Activated CD8-positive, alpha-beta T cell treated with anti-CD3 and anti-CD28 coated beads for 36 hours (primary cell): ENCODE measurements around the gene PPP2R1A. TPM values are rescaled to one million over a fixed set of nuclear protein-coding genes. Genes with fewer than 3 reads are reported as not detected.
A peak's percentile ranks its signal among the peaks of the same experiment; 100 is the strongest.

ENCODE experiments used
- ATAC-seq: fragments of 200-7000 bp; cut with Tn5 transposase; one replicate; pipeline ENCODE4 v1.10.0; 2021; ENCODE audit warnings: mild to moderate bottlenecking, moderate library complexity
- CTCF ChIA-PET: fragments of 350-600 bp; sonication (Branson Sonifier 250); formaldehyde crosslinking; loops from one replicate; lab custom pipeline; 2021; ENCODE audit warnings: antibody characterized with exemption; lab: Charles Lee
- POLR2A ChIA-PET: fragments of 350-600 bp; sonication (Branson Sonifier 250); formaldehyde crosslinking; loops from one replicate; lab custom pipeline; 2021; ENCODE audit warnings: antibody characterized with exemption; lab: Charles Lee
- DNase-seq: peaks from one replicate; pipeline ENCODE4 v3.0.0-alpha.2; 2020
- H3K27ac Mint-ChIP-seq: one replicate; pipeline ENCODE4 v1.8.0; 2021; ENCODE audit warnings: mild to moderate bottlenecking, mixed read lengths
- H3K27me3 Mint-ChIP-seq: one replicate; pipeline ENCODE4 v1.8.0; 2021; ENCODE audit warnings: mixed read lengths
- H3K36me3 Mint-ChIP-seq: one replicate; pipeline ENCODE4 v1.8.0; 2021; ENCODE audit warnings: low read depth, mixed read lengths
- H3K4me1 Mint-ChIP-seq: one replicate; pipeline ENCODE4 v1.8.0; 2021; ENCODE audit warnings: low read depth, mixed read lengths
- H3K4me3 Mint-ChIP-seq: one replicate; pipeline ENCODE4 v1.8.0; 2021; ENCODE audit warnings: mild to moderate bottlenecking, moderate library complexity, mixed read lengths
- H3K9me3 Mint-ChIP-seq: one replicate; pipeline ENCODE4 v1.8.0; 2021; ENCODE audit warnings: mixed read lengths
- intact Hi-C: fragments of 100-400 bp; cut with micrococcal nuclease; formaldehyde crosslinking; loops from one replicate; pipeline ENCODE4 v1.10.0; 2022
- total RNA-seq, 2 experiments: library from RNA; stranded (reverse); gene quantifications; one replicate each; pipeline ENCODE4 v1.2.3, GENCODE V29; 2021
- TF ChIP-seq, protein P1 (sequence below): fragments of 200-600 bp; IDR thresholded peaks from one replicate; pipeline ENCODE4 v1.8.0; 2022; ENCODE audit warnings: antibody characterized with exemption, mild to moderate bottlenecking

The PPP2R1A gene
- total RNA-seq, 2 experiments from 2014 or later: 236 to 237 TPM

DNA sequence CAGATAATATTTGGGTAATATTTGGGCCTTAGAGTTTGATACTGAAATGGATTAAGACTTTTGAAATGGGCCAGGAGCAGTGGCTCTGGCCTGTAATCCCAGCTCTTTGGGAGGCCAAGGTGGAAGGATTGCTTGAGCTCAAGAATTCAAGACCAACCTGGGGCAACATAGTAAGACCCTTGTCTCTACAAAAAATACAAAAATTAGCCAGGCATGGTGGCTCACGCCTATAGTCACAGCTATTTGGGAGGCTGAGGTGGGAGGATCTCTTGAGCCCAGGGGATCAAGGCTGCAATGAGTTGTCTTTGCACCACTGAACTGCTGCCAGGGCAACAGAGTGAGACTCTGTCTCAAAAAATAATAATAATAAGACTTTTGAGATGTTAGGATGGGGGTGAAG lies 17.5 kb upstream of the PPP2R1A start:
- H3K27me3 Mint-ChIP-seq: no peaks in the 10 kb centered on the region
- H3K9me3 Mint-ChIP-seq: peaks cover 1% of the 10 kb centered on the region
- no peak for ATAC-seq
- intact Hi-C loops: no loop called here
- TF ChIP-seq, protein P1, sequence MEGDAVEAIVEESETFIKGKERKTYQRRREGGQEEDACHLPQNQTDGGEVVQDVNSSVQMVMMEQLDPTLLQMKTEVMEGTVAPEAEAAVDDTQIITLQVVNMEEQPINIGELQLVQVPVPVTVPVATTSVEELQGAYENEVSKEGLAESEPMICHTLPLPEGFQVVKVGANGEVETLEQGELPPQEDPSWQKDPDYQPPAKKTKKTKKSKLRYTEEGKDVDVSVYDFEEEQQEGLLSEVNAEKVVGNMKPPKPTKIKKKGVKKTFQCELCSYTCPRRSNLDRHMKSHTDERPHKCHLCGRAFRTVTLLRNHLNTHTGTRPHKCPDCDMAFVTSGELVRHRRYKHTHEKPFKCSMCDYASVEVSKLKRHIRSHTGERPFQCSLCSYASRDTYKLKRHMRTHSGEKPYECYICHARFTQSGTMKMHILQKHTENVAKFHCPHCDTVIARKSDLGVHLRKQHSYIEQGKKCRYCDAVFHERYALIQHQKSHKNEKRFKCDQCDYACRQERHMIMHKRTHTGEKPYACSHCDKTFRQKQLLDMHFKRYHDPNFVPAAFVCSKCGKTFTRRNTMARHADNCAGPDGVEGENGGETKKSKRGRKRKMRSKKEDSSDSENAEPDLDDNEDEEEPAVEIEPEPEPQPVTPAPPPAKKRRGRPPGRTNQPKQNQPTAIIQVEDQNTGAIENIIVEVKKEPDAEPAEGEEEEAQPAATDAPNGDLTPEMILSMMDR: no peak
- peak overlapping the region; percentile 92 for H3K4me3 Mint-ChIP-seq
- DNase-seq: no peak
- ChIA-PET POLR2A (interaction anchor here (1.0 to 2.5 kb wide), 5 partner anchors 15 to 34 kb away, joined by 4 to 16 read pairs (median 4); partner anchors contain the start of gene PPP2R1A), CTCF (interaction anchor here (1.2 to 1.9 kb wide), 3 partner anchors 17 to 65 kb away, joined by 3 to 4 read pairs (median 4); partner anchors contain the start of gene PPP2R1A)
- H3K4me1 Mint-ChIP-seq: peaks cover 29% of the 10 kb centered on the region
- peaks cover 29% of the 10 kb centered on the region for H3K36me3 Mint-ChIP-seq
- peak overlapping the region; percentile 96 for H3K27ac Mint-ChIP-seq

DNA sequence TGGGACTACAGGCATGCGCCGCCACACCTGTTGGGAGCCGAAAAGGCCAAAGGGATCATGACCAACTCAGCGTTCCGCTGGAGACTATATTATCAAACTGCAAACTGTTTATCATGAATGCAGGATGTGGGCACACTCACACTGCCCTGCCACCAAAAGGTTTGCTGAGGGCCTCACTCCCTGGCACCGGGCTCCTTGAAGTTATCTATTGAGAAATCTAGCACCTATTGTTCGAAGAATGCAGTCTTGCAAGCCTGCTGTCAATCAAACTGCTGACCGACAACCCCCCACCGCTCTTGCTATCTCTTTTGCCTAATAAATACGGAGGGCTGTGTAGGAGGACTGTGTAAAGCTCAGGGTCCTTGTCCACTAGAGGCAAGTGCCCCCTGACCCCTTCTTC lies 13.3 kb upstream of the PPP2R1A start:
- ATAC-seq (no peak), DNase-seq (no peak)
- Mint-ChIP-seq H3K27me3 (no peaks in the 10 kb centered on the region), H3K4me1 (peaks cover 10% of the 10 kb centered on the region), H3K9me3 (peaks cover 1% of the 10 kb centered on the region), H3K4me3 (no peak overlapping the region), H3K36me3 (no peaks in the 10 kb centered on the region), H3K27ac (no peak overlapping the region)
- TF ChIP-seq, protein P1: no peak
- POLR2A ChIA-PET: no interaction called here
- intact Hi-C loops: no loop called here
- CTCF ChIA-PET: no interaction called here

- no peak for DNase-seq
- TF ChIP-seq, protein P1: no peak
- Mint-ChIP-seq H3K27ac (no peak overlapping the region), H3K4me3 (no peak overlapping the region), H3K9me3 (no peaks in the 10 kb centered on the region), H3K4me1 (peaks cover 20% of the 10 kb centered on the region), H3K36me3 (peaks cover 14% of the 10 kb centered on the region), H3K27me3 (no peaks in the 10 kb centered on the region)
- CTCF ChIA-PET: no interaction called here
- POLR2A ChIA-PET: interaction anchor here (0.7 to 0.8 kb wide), 2 partner anchors 16 to 138 kb away, joined by 3 to 4 read pairs; partner anchors contain the start of gene ZNF836
- intact Hi-C loops: no loop called here
- no peak for ATAC-seq
These were observed 2.4 kb upstream of the PPP2R1A start for GRCh38 chr19:52187407-52187806.

- no peak for ATAC-seq
- no peak for DNase-seq
- intact Hi-C loops: no loop called here
- H3K4me1 Mint-ChIP-seq: peaks cover 33% of the 10 kb centered on the region
- peaks cover 23% of the 10 kb centered on the region for H3K36me3 Mint-ChIP-seq
- CTCF ChIA-PET: interaction anchor here (0.7 to 1.2 kb wide), 4 partner anchors 17 to 51 kb away, joined by 3 to 4 read pairs (median 3); partner anchors contain the start of gene ZNF836
- TF ChIP-seq, protein P1: no peak
- H3K9me3 Mint-ChIP-seq: no peaks in the 10 kb centered on the region
- peak overlapping the region; percentile 93 for H3K4me3 Mint-ChIP-seq
- H3K27me3 Mint-ChIP-seq: no peaks in the 10 kb centered on the region
- H3K27ac Mint-ChIP-seq: peak overlapping the region; percentile 98
- POLR2A ChIA-PET: interaction anchor here (0.7 to 1.6 kb wide), 3 partner anchors 11 to 140 kb away, joined by 3 to 16 read pairs (median 4); partner anchors contain the start of genes ZNF432 and ZNF836
These were observed 774 bp upstream of the PPP2R1A start for GRCh38 chr19:52188822-52189734.
